DND-41 (cell line): Measurements from ENCODE around the gene APOM.

Source experiments
- EZH2 ChIP-seq: IDR thresholded peaks from 3 replicates; pipeline ENCODE4 v1.6.1; 2012; ENCODE audit warnings: borderline replicate concordance, low read depth, mild to moderate bottlenecking, moderate library complexity, low read length, inconsistent platforms; ENCODE audit not compliant: severe bottlenecking
- TF ChIP-seq, protein P1 (sequence below): IDR thresholded peaks from 2 replicates; pipeline ENCODE4 v1.5.1; 2012; ENCODE audit warnings: borderline replicate concordance, low read length, moderate library complexity, mild to moderate bottlenecking; ENCODE audit not compliant: poor library complexity, severe bottlenecking; ENCODE audit errors: extremely low read depth

DNA sequence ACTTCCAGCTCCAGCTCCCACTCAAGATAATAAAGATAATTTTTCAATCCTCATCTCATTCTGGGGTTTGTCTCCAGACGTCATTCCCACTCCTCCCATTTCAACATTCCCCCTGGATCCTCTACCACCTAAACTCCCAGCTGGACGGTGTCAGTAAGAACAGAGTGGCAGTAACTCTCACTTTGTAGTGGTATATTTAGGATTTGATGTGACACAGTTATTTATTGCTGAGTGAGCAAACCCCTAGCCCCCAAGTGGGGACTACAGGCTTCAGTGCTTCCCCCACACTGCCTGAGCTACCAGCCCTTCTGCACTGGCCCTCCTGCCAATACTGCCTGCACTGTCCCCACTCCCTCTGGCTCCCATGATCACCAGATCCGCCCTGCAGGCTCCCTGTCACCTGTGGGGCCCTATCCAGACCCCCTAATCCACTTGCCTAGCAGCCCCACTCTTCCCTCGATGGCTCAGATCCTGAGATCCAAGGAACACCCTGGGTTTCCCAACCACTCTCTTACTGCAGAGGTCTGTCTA lies 2.5 kb downstream of the APOM start:
- TF ChIP-seq EZH2 = no peak
- TF ChIP-seq, protein P1, sequence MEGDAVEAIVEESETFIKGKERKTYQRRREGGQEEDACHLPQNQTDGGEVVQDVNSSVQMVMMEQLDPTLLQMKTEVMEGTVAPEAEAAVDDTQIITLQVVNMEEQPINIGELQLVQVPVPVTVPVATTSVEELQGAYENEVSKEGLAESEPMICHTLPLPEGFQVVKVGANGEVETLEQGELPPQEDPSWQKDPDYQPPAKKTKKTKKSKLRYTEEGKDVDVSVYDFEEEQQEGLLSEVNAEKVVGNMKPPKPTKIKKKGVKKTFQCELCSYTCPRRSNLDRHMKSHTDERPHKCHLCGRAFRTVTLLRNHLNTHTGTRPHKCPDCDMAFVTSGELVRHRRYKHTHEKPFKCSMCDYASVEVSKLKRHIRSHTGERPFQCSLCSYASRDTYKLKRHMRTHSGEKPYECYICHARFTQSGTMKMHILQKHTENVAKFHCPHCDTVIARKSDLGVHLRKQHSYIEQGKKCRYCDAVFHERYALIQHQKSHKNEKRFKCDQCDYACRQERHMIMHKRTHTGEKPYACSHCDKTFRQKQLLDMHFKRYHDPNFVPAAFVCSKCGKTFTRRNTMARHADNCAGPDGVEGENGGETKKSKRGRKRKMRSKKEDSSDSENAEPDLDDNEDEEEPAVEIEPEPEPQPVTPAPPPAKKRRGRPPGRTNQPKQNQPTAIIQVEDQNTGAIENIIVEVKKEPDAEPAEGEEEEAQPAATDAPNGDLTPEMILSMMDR = no peak
